Transverse colon (tissue), 4 donors: ENCODE results near the gene TPCN2. TPM values are rescaled to one million over a fixed set of nuclear protein-coding genes. Genes with fewer than 3 reads are reported as not detected.

ENCODE experiments used
- DNase-seq: peaks from one replicate; pipeline ENCODE4 v3.0.0-alpha.2; 2019
- H3K27ac ChIP-seq, 4 donors: fragments of 200-600 bp; sonication (generic); 2 replicates each; pipeline ENCODE4 v1.5.1; 2016 to 2018; ENCODE audit warnings: inconsistent platforms in 4 of 4
- H3K27me3 ChIP-seq: fragments of 200-600 bp; sonication (generic); 2 replicates; pipeline ENCODE4 v1.5.1; 2017; ENCODE audit warnings: inconsistent platforms
- H3K36me3 ChIP-seq, 4 donors: fragments of 200-600 bp; sonication (generic); 2 replicates each; pipeline ENCODE4 v1.5.1; 2017 to 2019; ENCODE audit warnings: inconsistent platforms in 4 of 4
- H3K4me1 ChIP-seq, 4 donors: fragments of 200-600 bp; sonication (generic); 2 replicates each; pipeline ENCODE4 v1.5.1; 2017 to 2020; ENCODE audit warnings: inconsistent platforms in 4 of 4
- H3K4me3 ChIP-seq, 4 donors: fragments of 200-600 bp; sonication (generic); 1 replicate in 1 of 4; 2 replicates in 3 of 4; pipeline versions ENCODE4 v1.5.1 to v1.6.1; 2017 to 2019; ENCODE audit warnings: inconsistent platforms in 4 of 4
- H3K9me3 ChIP-seq, 2 donors: fragments of 200-600 bp; sonication (generic); 2 replicates each; pipeline ENCODE4 v1.5.1; 2017 to 2019; ENCODE audit warnings: inconsistent platforms in 2 of 2
- EP300 ChIP-seq: sonication (generic); formaldehyde crosslinking; IDR thresholded peaks from one replicate; pipeline ENCODE4 v1.6.1; 2017; ENCODE audit warnings: antibody characterized with exemption, low read depth
- POLR2A ChIP-seq: fragments of 450-650 bp; IDR thresholded peaks from one replicate; pipeline ENCODE4 v1.6.1; 2016; ENCODE audit warnings: antibody characterized with exemption, mild to moderate bottlenecking, moderate library complexity
- POLR2AphosphoS5 ChIP-seq, 3 donors: sonication (generic); formaldehyde crosslinking; IDR thresholded peaks; one replicate each; pipeline ENCODE4 v1.6.1; 2016; ENCODE audit warnings: antibody characterized with exemption in 3 of 3
- WGBS, 2 donors: methylation state at CpG; one replicate each; pipeline ENCODE4 v1.1.5; 2018; ENCODE audit warnings: low coverage in 1 of 2; 5-methylcytosine and 5-hydroxymethylcytosine counted together
- in situ Hi-C, 4 donors: fragments of 200-750 bp; cut with MboI; loops; one replicate each; pipeline versions ENCODE4 v1.15.0 to v1.15.1; 2017; ENCODE audit warnings: low sequenced_read_pairs in 3 of 4, low pct_ligation_motif_present in 1 of 4, low pct_unique_long_range_greater_than_20kb in 1 of 4
- intact Hi-C: fragments of 100-400 bp; cut with DNase I; formaldehyde crosslinking; loops from one replicate; pipeline ENCODE4 v1.15.1; 2023; ENCODE audit warnings: low total_unique reads
- total RNA-seq, 4 donors: library from RNA; depleted of rRNA; stranded (reverse); fragments of >200 nt; gene quantifications; one replicate each; pipeline ENCODE4 v1.1.0, GENCODE V29; 2016
- TF ChIP-seq, protein P1 (sequence below), 5 experiments: fragments of 200-600 bp in 3 of 5; fragments of 450-650 bp in 2 of 5; sonication (generic) in 3 of 5; IDR thresholded peaks; 1 replicate in 2 of 5; 2 replicates in 3 of 5; pipeline ENCODE4 v1.5.1; 2016 to 2017; ENCODE audit warnings: antibody characterized with exemption in 5 of 5, inconsistent platforms in 3 of 5, mild to moderate bottlenecking in 2 of 5, moderate library complexity in 1 of 5

TPCN2 gene
- total RNA-seq, 4 donors from 2014 or later: 16.8 to 25.4 (median 20.7) TPM

DNA sequence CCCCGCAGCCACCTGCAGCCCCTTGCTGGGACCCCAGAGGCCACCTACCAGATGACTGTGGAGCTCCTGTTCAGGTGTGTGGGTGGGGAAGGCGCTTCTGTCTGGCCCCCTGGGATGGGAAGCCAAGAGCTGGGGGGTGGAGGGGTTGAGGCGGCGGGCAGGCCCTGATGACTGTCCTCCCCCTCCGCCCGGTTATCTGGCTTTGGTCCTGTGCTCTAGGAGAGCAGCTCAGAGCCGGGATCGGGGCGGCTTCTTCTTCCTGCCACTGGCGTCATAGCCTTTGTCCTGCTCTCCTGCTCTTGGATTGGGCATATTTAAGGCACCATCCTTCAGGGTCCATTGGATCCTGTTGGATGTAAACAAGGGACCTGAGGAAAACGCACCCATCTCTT is 38.4 kb downstream of the TPCN2 start:
- Histone ChIP-seq H3K4me3 (no peak overlapping the region), H3K27me3 (no peaks in the 10 kb centered on the region), H3K27ac (peak overlapping the region; percentile 57 to 85 (median 72)), H3K4me1 (peaks cover 0 to 14% (median 4%) of the 10 kb centered on the region in 4 donors), H3K9me3 (no peaks in the 10 kb centered on the region), H3K36me3 (no peaks in the 10 kb centered on the region)
- intact Hi-C loops (loop anchor here (5.0 kb wide), 2 partner anchors 75 to 180 kb away; partner anchors contain the start of gene MRGPRF), in situ Hi-C loops (no loop called here)
- 79% methylated on average over 11 of the region's 11 CpGs; no CpG with 5 or more reads in 1 of the 2 donors for WGBS, 2 donors
- no peak for DNase-seq
- TF ChIP-seq, protein P1, sequence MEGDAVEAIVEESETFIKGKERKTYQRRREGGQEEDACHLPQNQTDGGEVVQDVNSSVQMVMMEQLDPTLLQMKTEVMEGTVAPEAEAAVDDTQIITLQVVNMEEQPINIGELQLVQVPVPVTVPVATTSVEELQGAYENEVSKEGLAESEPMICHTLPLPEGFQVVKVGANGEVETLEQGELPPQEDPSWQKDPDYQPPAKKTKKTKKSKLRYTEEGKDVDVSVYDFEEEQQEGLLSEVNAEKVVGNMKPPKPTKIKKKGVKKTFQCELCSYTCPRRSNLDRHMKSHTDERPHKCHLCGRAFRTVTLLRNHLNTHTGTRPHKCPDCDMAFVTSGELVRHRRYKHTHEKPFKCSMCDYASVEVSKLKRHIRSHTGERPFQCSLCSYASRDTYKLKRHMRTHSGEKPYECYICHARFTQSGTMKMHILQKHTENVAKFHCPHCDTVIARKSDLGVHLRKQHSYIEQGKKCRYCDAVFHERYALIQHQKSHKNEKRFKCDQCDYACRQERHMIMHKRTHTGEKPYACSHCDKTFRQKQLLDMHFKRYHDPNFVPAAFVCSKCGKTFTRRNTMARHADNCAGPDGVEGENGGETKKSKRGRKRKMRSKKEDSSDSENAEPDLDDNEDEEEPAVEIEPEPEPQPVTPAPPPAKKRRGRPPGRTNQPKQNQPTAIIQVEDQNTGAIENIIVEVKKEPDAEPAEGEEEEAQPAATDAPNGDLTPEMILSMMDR (IDR thresholded peaks at IDR 0.05): no peak
- no peak for TF ChIP-seq POLR2AphosphoS5 (IDR thresholded peaks at IDR 0.05)
- no peak for TF ChIP-seq EP300
- no peak for TF ChIP-seq POLR2A

DNA sequence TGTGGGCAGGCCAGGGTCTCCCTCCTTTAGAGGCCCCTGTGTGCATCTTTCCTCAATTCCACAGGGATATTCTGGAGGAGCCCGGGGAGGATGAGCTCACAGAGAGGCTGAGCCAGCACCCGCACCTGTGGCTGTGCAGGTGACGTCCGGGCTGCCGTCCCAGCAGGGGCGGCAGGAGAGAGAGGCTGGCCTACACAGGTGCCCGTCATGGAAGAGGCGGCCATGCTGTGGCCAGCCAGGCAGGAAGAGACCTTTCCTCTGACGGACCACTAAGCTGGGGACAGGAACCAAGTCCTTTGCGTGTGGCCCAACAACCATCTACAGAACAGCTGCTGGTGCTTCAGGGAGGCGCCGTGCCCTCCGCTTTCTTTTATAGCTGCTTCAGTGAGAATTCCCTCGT is 39.1 kb downstream of the TPCN2 start:
- H3K4me3 ChIP-seq: no peak overlapping the region
- intact Hi-C loops (loop anchor here (5.0 kb wide), 2 partner anchors 76 to 181 kb away; partner anchors contain the start of gene MRGPRF), in situ Hi-C loops (no loop called here)
- H3K27me3 ChIP-seq: no peaks in the 10 kb centered on the region
- no peak for TF ChIP-seq POLR2A
- TF ChIP-seq EP300: no peak
- TF ChIP-seq POLR2AphosphoS5 (IDR thresholded peaks at IDR 0.05): no peak
- H3K36me3 ChIP-seq: no peaks in the 10 kb centered on the region
- no peak for DNase-seq
- H3K4me1 ChIP-seq: peaks cover 0 to 14% (median 4%) of the 10 kb centered on the region in 4 donors
- 85% methylated on average over 14 of the region's 14 CpGs; no CpG with 5 or more reads in 1 of the 2 donors for WGBS, 2 donors
- H3K9me3 ChIP-seq: no peaks in the 10 kb centered on the region
- peak overlapping the region; percentile 9 to 85 (median 72) for H3K27ac ChIP-seq

DNA sequence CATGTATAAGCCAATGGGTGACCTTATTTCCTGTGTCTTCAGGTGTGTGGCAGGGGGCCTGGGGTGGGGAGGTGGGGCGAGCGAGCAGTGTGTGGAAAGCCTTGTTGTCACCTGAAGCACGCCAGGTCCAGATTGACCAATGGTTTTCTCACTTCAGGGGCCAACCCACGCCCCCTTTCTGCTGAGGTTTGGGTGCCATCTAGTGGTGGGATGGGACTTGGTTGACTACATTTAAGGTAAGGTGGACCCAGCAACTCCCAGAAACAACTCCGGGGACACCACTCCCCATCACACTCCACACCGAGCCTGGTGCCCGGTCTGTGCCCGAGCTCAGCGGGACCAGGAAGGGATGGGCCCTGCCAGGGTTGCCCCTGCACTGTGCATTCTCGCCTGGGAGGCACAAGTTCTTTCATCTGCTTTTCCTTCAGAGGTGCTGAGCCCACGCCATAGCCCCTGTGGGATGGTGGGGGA is 40.0 kb downstream of the TPCN2 start:
- Histone ChIP-seq H3K4me3 (no peak overlapping the region), H3K9me3 (no peaks in the 10 kb centered on the region), H3K27ac (peak overlapping the region in 3 of 4 donors; percentile 70 to 85 (median 73)), H3K27me3 (no peaks in the 10 kb centered on the region), H3K4me1 (peaks cover 0 to 14% (median 4%) of the 10 kb centered on the region in 4 donors), H3K36me3 (no peaks in the 10 kb centered on the region)
- WGBS, 2 donors: 33% methylated on average over 11 of the region's 11 CpGs; no CpG with 5 or more reads in 1 of the 2 donors
- TF ChIP-seq, protein P1 (IDR thresholded peaks at IDR 0.05): peak; percentile 71 to 75 (median 72)
- no peak for TF ChIP-seq EP300
- in situ Hi-C loops (no loop called here), intact Hi-C loops (loop anchor here (5.0 kb wide), 2 partner anchors 76 to 181 kb away; partner anchors contain the start of gene MRGPRF)
- peak; percentile 79 for DNase-seq

DNA sequence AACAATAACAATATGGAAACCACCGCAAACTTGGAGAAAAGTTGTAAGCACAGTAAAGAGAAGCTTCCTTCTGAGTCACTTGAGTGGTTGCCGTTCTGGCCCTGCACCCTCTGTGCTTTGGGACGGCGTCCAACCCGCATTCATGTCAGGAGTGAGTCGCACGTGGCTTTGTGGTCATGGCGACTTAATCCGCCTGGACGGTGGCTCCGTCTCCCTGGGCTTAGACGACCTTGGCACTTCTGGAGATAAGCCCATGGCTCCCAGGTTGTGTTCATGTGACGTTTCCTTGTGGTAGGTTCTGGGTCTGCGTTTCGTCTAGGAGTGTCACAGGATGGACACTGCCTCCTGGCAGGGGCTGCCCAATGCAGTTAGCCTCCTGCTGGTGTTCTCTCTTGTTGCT is 40.5 kb downstream of the TPCN2 start:
- H3K4me3 ChIP-seq: no peak overlapping the region
- peak in 1 of 3 donors; percentile 5 for TF ChIP-seq POLR2AphosphoS5 (IDR thresholded peaks at IDR 0.05)
- TF ChIP-seq, protein P1 (IDR thresholded peaks at IDR 0.05): no peak
- in situ Hi-C loops (no loop called here), intact Hi-C loops (loop anchor here (5.0 kb wide), 2 partner anchors 77 to 182 kb away; partner anchors contain the start of gene MRGPRF)
- no peak for DNase-seq
- 50 to 66% methylated on average over 2 to 15 of the region's 15 CpGs for WGBS, 2 donors
- H3K9me3 ChIP-seq: no peaks in the 10 kb centered on the region
- H3K36me3 ChIP-seq: no peaks in the 10 kb centered on the region
- peak overlapping the region in 1 of 4 donors; percentile 5 for H3K27ac ChIP-seq
- peaks cover 0 to 14% (median 4%) of the 10 kb centered on the region in 4 donors for H3K4me1 ChIP-seq
- H3K27me3 ChIP-seq: no peaks in the 10 kb centered on the region
